Measurements from ENCODE around the gene NUDT14.

Gene NUDT14

GRCh38 chr14:105198588-105198987, 17.5 kb upstream of the NUDT14 start:
- Mint-ChIP-seq H3K36me3 (no peaks in the 10 kb centered on the region), H3K9me3 (no peaks in the 10 kb centered on the region), H3K4me3 (no peak overlapping the region), H3K27ac (peak overlapping the region; percentile 58), H3K4me1 (peaks cover 25% of the 10 kb centered on the region), H3K27me3 (peaks cover 32% of the 10 kb centered on the region)
- ATAC-seq (ENCODE audit: low read depth) (no peak), DNase-seq (ENCODE audit: low spot score in 2 of 2) (no peak)

- DNase-seq (ENCODE audit: low spot score in 2 of 2), result peak in 1 of 2 donors; percentile 52
- ATAC-seq (ENCODE audit: low read depth), result peak; percentile 72
- Mint-ChIP-seq H3K36me3 (no peaks in the 10 kb centered on the region), H3K4me1 (peaks cover 26% of the 10 kb centered on the region), H3K4me3 (no peak overlapping the region), H3K27ac (no peak overlapping the region), H3K9me3 (no peaks in the 10 kb centered on the region), H3K27me3 (peaks cover 32% of the 10 kb centered on the region)
Observed at GRCh38 chr14:105197211-105197641, 16.1 kb upstream of the NUDT14 start.

- ATAC-seq (ENCODE audit: low read depth), result no peak
- DNase-seq (ENCODE audit: low spot score in 2 of 2), result peak in 1 of 2 donors; percentile 34
- peaks cover 32% of the 10 kb centered on the region for H3K27me3 Mint-ChIP-seq
Observed at GRCh38 chr14:105196265-105196960, 15.3 kb upstream of the NUDT14 start.

GRCh38 chr14:105195522-105196264, 14.6 kb upstream of the NUDT14 start:
- H3K4me1 Mint-ChIP-seq, result peaks cover 20% of the 10 kb centered on the region
- peak overlapping the region; percentile 47 for H3K4me3 Mint-ChIP-seq
- peaks cover 30% of the 10 kb centered on the region for H3K27me3 Mint-ChIP-seq
- DNase-seq (ENCODE audit: low spot score in 2 of 2), result peak in 1 of 2 donors; percentile 25
- no peaks in the 10 kb centered on the region for H3K36me3 Mint-ChIP-seq
- ATAC-seq (ENCODE audit: low read depth), result no peak
- peak overlapping the region; percentile 28 for H3K27ac Mint-ChIP-seq
- no peaks in the 10 kb centered on the region for H3K9me3 Mint-ChIP-seq

More at GRCh38 chr14:105196265-105196960, 15.3 kb upstream of the NUDT14 start:
- no peak overlapping the region for H3K4me3 Mint-ChIP-seq
- H3K9me3 Mint-ChIP-seq, result no peaks in the 10 kb centered on the region
- H3K36me3 Mint-ChIP-seq, result no peaks in the 10 kb centered on the region
- peaks cover 20% of the 10 kb centered on the region for H3K4me1 Mint-ChIP-seq
- H3K27ac Mint-ChIP-seq, result no peak overlapping the region

DNA sequence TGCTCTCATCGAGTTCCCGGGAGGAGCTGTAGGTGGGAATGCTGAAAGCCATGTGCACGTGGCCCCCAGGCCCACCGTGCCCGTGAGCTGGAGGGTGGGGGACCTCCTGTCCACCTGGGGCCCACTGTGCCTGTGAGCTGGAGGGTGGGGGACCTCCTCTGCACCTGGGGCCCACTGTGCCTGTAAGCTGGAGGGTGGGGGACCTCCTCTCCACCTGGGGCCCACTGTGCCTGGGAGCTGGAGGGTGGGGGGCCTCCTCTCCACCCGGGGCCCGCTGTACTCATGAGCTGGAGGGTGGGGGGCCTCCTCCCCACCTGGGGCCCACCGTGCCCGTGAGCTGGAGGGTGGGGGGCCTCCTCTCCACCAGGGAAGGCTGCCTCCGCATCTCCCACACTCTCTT, 13.9 kb upstream of the NUDT14 start:
- no peaks in the 10 kb centered on the region for H3K9me3 Mint-ChIP-seq
- H3K4me3 Mint-ChIP-seq, result no peak overlapping the region
- peaks cover 20% of the 10 kb centered on the region for H3K4me1 Mint-ChIP-seq
- H3K36me3 Mint-ChIP-seq, result no peaks in the 10 kb centered on the region
- peaks cover 27% of the 10 kb centered on the region for H3K27me3 Mint-ChIP-seq
- DNase-seq (ENCODE audit: low spot score in 2 of 2) (no peak), ATAC-seq (ENCODE audit: low read depth) (no peak)
- H3K27ac Mint-ChIP-seq, result no peak overlapping the region

DNA sequence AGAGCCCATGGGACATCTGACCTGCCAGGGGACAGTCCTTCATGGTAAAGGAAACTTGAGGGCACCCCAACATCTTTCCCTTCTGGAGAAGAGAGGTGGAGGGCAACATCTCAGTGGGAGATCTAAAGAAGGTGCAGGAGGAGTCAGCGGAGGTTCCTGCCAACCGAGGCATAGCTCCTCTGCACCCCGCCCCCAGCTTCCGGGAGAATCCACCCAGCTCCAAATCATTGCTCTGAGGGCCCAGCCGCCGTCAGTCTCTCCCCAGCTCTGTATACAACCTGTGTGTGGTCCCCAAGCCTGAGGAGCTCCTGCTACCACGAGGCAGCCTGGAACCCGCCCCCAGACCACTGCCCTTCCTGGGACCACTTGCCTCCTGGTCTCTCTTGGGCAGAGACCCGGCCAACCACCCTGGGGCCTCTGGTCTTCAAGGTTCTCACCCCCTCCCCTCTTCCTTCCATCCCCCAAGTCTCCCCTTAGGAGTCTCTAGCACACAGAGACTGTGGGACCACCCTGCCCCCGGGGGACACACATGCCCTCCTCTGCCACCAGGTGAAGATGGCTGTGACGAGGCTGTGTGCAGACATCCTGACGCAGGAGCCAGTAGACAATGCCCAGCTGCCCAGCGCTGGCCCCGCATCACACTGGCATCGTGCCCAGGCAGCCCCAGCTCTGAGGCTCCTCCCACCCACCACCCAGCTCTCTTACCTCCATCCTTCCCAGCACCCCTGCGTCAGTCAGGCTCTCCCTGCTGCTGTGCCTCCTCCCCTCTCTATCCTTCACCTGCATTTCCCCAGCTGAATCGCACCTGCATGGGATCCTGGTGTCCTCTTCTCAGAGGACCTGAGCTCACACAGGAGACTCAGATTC, 13.0 kb upstream of the NUDT14 start:
- Mint-ChIP-seq H3K36me3 (no peaks in the 10 kb centered on the region), H3K9me3 (no peaks in the 10 kb centered on the region), H3K4me1 (peaks cover 16% of the 10 kb centered on the region), H3K4me3 (peak overlapping the region; percentile 41), H3K27me3 (peaks cover 23% of the 10 kb centered on the region), H3K27ac (peak overlapping the region; percentile 3)
- ATAC-seq (ENCODE audit: low read depth) (peak; percentile 35), DNase-seq (ENCODE audit: low spot score in 2 of 2) (peak in 1 of 2 donors; percentile 44)

DNA sequence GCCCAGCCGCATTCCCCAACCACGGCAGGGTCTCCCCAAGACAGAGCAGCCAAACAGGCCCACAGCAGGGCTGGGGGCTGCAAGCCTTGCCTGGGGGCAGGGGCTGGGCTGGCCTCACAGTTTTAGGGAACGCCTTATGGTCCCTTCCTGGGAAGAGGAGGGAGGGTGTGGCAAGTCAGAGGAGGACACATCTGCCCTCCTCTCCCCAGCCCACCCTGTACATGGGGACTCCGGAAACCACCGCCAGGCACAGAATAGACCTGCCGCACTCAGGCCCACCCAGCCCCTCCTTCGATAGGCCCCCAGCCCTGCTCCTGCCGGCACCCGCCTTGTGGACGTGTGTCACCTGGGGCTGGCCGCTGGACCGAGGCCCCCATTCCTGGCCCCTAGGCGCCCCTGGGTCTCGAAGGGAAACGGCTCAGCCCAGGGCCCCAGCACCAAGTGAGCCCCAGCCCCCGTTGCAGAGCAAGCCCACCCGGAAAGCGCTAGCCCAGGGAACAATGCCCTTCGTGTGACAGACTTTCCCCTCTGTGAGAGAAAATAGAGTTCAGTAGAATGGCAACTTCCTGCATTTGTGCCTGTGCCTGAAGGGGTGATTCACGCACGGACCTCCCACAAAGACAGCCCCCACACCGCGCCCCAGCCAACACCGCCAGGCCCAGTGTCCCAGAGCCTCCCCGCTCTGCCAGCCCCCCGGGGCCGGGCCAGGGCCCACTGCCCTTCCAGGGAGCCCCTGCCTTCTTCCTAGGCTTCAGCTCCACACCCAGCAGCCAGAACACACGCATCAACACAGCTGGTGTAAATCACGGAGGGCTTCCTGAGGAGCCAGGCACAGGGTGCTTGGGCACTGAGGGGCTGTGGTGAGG, 12.0 kb upstream of the NUDT14 start:
- peaks cover 3% of the 10 kb centered on the region for H3K36me3 Mint-ChIP-seq
- ATAC-seq (ENCODE audit: low read depth) (no peak), DNase-seq (ENCODE audit: low spot score in 2 of 2) (peak in 1 of 2 donors; percentile 30)
- peaks cover under 1% of the 10 kb centered on the region for H3K9me3 Mint-ChIP-seq
- no peak overlapping the region for H3K27ac Mint-ChIP-seq
- H3K4me1 Mint-ChIP-seq, result peaks cover 16% of the 10 kb centered on the region
- H3K27me3 Mint-ChIP-seq, result peaks cover 22% of the 10 kb centered on the region
- H3K4me3 Mint-ChIP-seq, result no peak overlapping the region

DNA sequence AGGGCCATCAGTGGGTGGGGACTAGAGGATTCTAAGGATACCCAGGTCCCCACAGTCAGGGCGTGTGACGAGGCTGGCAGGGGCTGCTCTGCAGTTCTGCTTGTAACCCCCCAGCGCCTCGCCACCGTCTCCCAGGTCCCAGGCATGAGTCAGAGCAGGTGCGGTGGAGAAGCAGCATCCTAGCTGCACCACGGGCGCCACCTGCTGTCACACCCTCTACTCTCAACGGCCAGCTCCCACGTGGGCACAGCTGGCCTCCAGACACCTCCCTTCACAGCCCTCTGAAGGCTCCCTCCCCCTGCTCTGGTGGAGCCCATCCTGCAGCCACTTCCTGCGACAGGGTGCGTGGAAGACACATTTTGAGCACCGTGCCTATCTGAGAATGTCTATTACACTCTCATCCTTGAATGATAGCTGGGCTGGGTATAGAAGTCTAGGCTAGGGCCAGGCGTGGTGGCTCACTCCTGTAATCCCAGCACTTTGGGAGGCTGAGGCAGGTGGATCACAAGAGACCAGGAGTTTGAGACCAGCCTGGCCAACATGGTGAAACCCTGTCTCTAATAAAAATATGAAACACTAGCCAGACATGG, 6.9 kb upstream of the NUDT14 start:
- Mint-ChIP-seq H3K9me3 (peaks cover 1% of the 10 kb centered on the region), H3K27ac (no peak overlapping the region), H3K4me1 (peaks cover 8% of the 10 kb centered on the region), H3K36me3 (peaks cover 4% of the 10 kb centered on the region), H3K4me3 (no peak overlapping the region), H3K27me3 (peaks cover 28% of the 10 kb centered on the region)
- no peak for DNase-seq (ENCODE audit: low spot score in 2 of 2)
- no peak for ATAC-seq (ENCODE audit: low read depth)

DNA sequence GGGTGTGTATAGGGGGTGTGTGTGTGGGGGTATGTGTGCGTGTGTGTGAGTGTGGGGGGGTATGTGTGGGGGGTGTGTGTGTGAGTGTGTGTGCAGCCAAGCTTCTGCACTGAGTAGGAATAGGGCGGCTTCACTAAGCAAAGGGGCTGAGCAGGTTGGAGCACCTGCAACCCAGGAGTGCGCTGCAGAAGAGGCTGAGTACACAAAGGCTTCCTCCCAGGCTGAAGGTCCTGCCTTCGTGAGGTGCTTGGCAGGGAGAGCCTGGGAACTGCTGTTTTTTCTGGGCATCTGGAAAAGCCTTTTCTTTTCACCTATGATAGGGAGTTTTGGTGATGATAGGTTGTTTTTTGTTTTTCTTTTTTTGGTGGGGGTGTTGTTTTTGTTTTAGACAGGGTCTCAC, 6.0 kb upstream of the NUDT14 start:
- H3K36me3 Mint-ChIP-seq, result peaks cover 4% of the 10 kb centered on the region
- H3K27ac Mint-ChIP-seq, result no peak overlapping the region
- ATAC-seq (ENCODE audit: low read depth) (no peak), DNase-seq (ENCODE audit: low spot score in 2 of 2) (no peak)
- peaks cover 8% of the 10 kb centered on the region for H3K4me1 Mint-ChIP-seq
- H3K27me3 Mint-ChIP-seq, result peaks cover 26% of the 10 kb centered on the region
- peaks cover 1% of the 10 kb centered on the region for H3K9me3 Mint-ChIP-seq
- H3K4me3 Mint-ChIP-seq, result no peak overlapping the region

DNA sequence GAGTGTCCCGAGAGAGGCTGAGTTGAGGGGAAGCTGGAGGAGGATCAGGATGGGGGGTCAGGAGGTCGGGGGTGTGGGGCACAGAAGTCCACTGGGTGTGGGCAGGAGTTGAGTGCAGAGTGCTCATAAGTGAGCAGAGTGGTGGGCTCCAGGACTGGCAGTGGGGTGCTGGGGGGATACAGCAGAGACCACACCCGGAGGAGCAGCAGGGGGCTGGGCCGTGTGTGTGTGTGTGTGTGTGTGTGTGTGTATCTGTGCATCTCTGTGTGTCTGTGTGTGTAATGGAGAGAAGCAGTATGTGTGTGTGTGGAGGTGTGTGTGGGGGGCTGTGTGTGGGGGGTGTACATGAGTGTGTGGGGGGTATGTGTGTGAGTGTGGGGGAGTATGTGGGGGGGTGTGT, 4.9 kb upstream of the NUDT14 start:
- DNase-seq (ENCODE audit: low spot score in 2 of 2) (no peak), ATAC-seq (ENCODE audit: low read depth) (no peak)
- Mint-ChIP-seq H3K36me3 (peaks cover 4% of the 10 kb centered on the region), H3K27me3 (peaks cover 26% of the 10 kb centered on the region), H3K27ac (no peak overlapping the region), H3K9me3 (peaks cover 1% of the 10 kb centered on the region), H3K4me3 (no peak overlapping the region), H3K4me1 (peaks cover 8% of the 10 kb centered on the region)

DNA sequence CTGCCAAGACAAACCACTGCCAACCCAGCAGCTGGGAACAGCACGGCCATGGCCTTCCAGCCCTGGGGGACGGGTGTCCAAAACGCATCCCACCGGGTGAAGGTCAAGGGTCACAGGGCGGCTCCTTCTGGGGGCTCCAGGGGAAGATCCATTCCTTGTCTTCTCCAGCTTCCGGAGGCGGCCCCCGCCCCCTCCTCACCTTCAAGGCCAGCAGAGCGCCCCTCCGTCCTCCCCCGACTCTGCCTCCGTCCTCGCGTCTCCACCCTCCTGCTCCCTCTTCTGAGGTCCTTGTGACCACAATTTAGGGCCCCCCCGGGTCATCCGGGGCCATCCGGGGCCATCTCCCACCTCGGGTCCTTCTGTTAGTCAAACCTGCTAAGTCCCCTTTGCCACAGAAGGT, 3.9 kb upstream of the NUDT14 start:
- H3K27me3 Mint-ChIP-seq, result peaks cover 24% of the 10 kb centered on the region
- DNase-seq (ENCODE audit: low spot score in 2 of 2) (no peak), ATAC-seq (ENCODE audit: low read depth) (no peak)
- no peak overlapping the region for H3K27ac Mint-ChIP-seq
- H3K4me3 Mint-ChIP-seq, result no peak overlapping the region
- peaks cover 4% of the 10 kb centered on the region for H3K36me3 Mint-ChIP-seq
- H3K4me1 Mint-ChIP-seq, result peaks cover 8% of the 10 kb centered on the region
- peaks cover 1% of the 10 kb centered on the region for H3K9me3 Mint-ChIP-seq

GRCh38 chr14:105184461-105184860, 3.3 kb upstream of the NUDT14 start:
- Mint-ChIP-seq H3K9me3 (peaks cover 1% of the 10 kb centered on the region), H3K36me3 (peaks cover 4% of the 10 kb centered on the region), H3K4me1 (peaks cover 12% of the 10 kb centered on the region), H3K4me3 (no peak overlapping the region), H3K27ac (no peak overlapping the region), H3K27me3 (peaks cover 22% of the 10 kb centered on the region)
- no peak for ATAC-seq (ENCODE audit: low read depth)
- no peak for DNase-seq (ENCODE audit: low spot score in 2 of 2)
